GM13977 (cell line): ENCODE measurements around the gene AEN.

Experiments used
- DNase-seq: peaks from one replicate; pipeline ENCODE4 v3.0.0; 2012; ENCODE audit warnings: low spot score
- in situ Hi-C: fragments of 300-500 bp; cut with MboI; formaldehyde crosslinking; loops from one replicate; pipeline ENCODE4 v1.12.0; 2022; ENCODE audit warnings: low sequenced_read_pairs, low pct_unique_long_range_greater_than_20kb, mixed read lengths, inconsistent platforms; ENCODE audit not compliant: unreplicated experiment
- TF ChIP-seq, protein P1 (sequence below): IDR thresholded peaks from 2 replicates; pipeline ENCODE4 v1.5.1; 2012; ENCODE audit warnings: mild to moderate bottlenecking, control low read depth; ENCODE audit not compliant: insufficient read depth; ENCODE audit errors: extremely low read depth, missing control alignments

The AEN gene, protein sequence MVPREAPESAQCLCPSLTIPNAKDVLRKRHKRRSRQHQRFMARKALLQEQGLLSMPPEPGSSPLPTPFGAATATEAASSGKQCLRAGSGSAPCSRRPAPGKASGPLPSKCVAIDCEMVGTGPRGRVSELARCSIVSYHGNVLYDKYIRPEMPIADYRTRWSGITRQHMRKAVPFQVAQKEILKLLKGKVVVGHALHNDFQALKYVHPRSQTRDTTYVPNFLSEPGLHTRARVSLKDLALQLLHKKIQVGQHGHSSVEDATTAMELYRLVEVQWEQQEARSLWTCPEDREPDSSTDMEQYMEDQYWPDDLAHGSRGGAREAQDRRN

DNA sequence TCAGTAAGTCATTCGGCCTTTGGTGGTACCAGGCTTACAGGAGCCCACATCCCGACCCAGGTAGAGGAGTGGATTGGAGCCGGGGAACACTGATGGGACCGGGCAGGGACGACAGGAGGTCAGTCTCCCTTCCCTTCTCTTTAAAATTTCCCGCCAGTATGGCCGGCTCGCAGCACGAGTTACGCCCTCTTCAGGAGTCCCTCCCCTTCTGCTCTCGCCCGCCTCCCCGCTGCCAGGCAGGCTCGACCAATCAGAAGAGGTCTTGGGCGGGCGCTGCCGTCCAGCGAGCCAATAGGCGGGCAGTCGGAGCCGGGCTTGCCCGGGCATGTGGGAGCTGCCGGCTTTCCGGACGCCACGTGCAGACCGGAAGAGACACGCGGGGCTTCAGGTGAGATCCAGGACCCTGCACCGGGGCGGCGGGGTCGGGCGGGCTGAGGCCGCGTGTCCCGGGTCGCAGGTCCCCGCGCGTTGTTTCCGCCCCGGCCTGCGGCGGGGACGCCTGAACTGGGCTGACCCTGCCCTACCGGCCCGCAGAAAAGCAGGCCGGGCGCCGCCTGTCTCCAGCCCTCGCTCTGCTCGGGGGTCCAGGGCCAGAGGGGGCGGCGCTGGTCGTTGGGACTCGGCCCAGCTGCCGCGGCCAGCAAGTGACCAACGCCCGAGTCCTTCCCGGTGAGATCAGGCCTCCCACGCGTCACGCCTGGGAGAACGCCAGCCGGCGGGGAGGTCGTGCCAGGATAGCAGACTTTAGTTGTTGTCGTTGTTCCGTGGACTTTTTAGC lies at the start of gene AEN:
Gene AEN, plus strand, starts transcription at position 346 of the 778 bp plus-strand sequence. CDS start 4,870 bp downstream, outside the sequence.
- in situ Hi-C loops, result loop anchor here (10.0 kb wide), 1 partner anchor 156 kb away; the partner anchor contains the start of genes MRPL46 and MRPS11
- peak; percentile 97 for DNase-seq
- TF ChIP-seq, protein P1, sequence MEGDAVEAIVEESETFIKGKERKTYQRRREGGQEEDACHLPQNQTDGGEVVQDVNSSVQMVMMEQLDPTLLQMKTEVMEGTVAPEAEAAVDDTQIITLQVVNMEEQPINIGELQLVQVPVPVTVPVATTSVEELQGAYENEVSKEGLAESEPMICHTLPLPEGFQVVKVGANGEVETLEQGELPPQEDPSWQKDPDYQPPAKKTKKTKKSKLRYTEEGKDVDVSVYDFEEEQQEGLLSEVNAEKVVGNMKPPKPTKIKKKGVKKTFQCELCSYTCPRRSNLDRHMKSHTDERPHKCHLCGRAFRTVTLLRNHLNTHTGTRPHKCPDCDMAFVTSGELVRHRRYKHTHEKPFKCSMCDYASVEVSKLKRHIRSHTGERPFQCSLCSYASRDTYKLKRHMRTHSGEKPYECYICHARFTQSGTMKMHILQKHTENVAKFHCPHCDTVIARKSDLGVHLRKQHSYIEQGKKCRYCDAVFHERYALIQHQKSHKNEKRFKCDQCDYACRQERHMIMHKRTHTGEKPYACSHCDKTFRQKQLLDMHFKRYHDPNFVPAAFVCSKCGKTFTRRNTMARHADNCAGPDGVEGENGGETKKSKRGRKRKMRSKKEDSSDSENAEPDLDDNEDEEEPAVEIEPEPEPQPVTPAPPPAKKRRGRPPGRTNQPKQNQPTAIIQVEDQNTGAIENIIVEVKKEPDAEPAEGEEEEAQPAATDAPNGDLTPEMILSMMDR, result no peak

DNA sequence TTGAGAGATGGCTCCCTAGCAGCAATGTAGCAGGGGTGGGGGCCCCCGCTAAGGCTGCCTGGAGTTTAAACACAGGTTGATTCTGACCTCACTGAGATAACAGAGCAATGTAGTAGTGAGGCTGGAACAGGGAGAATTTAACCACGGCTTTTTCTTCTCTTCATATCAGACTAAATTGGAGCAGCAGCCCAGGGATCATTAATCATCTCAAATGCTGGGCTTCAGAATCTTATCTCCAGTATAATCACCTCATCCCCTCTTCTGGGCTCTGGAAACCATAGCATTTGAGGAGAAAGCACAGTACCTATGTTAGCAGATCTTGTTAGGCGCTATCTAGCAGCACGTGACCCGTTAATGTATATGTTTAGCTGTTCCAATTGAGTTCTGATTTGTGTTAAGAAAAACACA lies 49.3 kb upstream of the AEN start:
- DNase-seq, result no peak
- TF ChIP-seq, protein P1, result no peak
- in situ Hi-C loops, result no loop called here

DNA sequence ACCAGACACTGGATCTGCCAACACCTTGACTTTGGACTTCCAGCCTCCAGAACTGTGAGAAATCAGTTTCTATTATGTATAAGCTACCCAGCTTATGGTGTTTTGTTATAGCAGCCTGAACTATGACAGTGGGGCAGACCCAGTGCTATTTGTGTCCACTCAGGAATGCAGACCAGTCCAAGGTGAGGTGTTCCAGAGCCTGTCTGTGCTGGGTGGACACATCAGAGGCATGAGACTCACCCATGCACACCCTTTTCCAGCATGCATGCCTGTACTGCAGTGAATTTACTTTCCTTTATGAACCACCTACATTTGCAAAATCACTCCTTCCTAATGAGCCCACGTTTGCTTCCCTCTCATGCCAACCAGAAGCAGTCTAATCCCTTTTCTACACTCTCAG lies 47.1 kb upstream of the AEN start:
- in situ Hi-C loops, result no loop called here
- TF ChIP-seq, protein P1, result no peak
- no peak for DNase-seq

DNA sequence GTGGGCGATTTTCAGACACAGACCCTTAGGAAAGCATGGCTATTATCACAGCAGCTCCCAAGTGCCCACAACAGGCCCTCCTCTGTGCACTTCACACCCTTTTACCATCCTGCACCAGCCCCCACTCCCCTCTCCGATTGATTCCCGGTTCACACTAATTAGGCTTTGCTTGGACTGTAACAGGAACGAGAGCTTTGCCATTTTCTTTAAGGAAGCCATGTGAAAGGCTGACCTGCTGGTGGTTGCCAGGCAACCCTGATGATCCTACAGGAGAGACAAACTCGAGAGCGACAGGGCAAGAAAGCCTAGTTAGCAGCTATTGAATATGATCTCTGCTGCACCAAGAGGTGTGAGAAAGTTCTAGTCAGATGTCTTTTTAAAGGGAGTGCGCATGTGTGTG lies 46.5 kb upstream of the AEN start:
- TF ChIP-seq, protein P1, result no peak
- in situ Hi-C loops, result no loop called here
- no peak for DNase-seq

DNA sequence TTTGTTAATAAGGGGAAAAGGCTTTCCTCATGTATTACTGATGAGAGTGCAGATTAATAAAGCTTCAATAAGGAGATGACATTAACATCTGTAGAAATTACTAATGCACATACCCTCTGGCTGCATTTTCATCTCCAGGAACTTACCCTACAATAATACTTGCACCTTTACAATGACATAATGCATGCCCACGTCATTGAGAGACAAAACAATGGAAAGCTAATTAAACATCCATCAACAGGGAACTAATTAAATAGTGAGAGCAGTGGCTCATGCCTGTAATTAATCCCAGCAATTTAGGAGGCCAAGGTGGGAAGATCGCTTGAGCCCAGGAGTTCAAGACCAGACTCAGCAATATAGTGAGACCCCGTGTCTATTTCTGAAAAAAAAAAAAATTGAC lies 41.8 kb upstream of the AEN start:
- DNase-seq, result no peak
- in situ Hi-C loops, result no loop called here
- TF ChIP-seq, protein P1, result no peak

DNA sequence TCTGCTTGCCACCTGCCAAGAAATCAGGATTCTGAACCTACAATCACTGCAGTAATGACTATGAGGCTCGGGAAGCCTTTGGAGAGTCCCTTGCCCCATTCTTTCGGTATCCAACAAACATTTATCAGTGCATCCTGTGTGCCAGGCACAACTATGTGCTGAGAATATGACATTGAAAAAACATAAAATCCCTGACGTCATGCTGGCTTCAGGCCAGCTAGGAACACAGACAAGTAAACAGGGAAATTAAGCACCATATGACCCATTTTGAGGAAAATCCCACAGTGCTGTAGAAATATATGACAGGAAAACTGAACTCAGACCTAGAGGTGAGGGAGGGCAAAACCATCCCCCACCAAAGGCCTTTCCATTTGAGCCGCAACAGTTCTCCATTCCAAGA lies 40.6 kb upstream of the AEN start:
- DNase-seq, result no peak
- in situ Hi-C loops, result no loop called here
- TF ChIP-seq, protein P1, result no peak
